GM12864 (cell line): Measurements from ENCODE around the gene TP53I3.

Experiments
- DNase-seq: peaks from one replicate; pipeline ENCODE4 v3.0.0-alpha.2; 2011; ENCODE audit warnings: low read depth
- H3K4me3 ChIP-seq: 2 replicates; pipeline ENCODE4 v1.5.1; 2011; ENCODE audit warnings: mild to moderate bottlenecking, low read depth, low read length, control low read depth
- CTCF ChIP-seq: IDR thresholded peaks from 2 replicates; pipeline ENCODE4 v1.5.1; 2011; ENCODE audit warnings: low read depth, mild to moderate bottlenecking, moderate library complexity, low read length, control low read depth, inconsistent platforms; ENCODE audit errors: missing control alignments

TP53I3 gene

GRCh38 chr2:24088821-24089359 lies 4.3 kb upstream of the TP53I3 start:
- DNase-seq, result no peak
- H3K4me3 ChIP-seq, result no peak overlapping the region
- no peak for TF ChIP-seq CTCF

- DNase-seq, result no peak
- TF ChIP-seq CTCF, result no peak
- no peak overlapping the region for H3K4me3 ChIP-seq
These were observed 2.4 kb upstream of the TP53I3 start for GRCh38 chr2:24087032-24087431.

- no peak for TF ChIP-seq CTCF
- no peak for DNase-seq
- H3K4me3 ChIP-seq, result no peak overlapping the region
These were observed 1.6 kb upstream of the TP53I3 start for GRCh38 chr2:24086241-24086640.

GRCh38 chr2:24085200-24085489 lies 511 bp upstream of the TP53I3 start:
- DNase-seq, result no peak

GRCh38 chr2:24083567-24084385 lies 858 bp downstream of the TP53I3 start:
- peak; percentile 91 for DNase-seq
- TF ChIP-seq CTCF, result no peak

More at GRCh38 chr2:24085200-24085489, 511 bp upstream of the TP53I3 start:
- peak overlapping the region; percentile 65 for H3K4me3 ChIP-seq
- no peak for TF ChIP-seq CTCF

GRCh38 chr2:24082787-24083566 lies 1.7 kb downstream of the TP53I3 start:
- H3K4me3 ChIP-seq, result peak overlapping the region; percentile 65

More at GRCh38 chr2:24083567-24084385, 858 bp downstream of the TP53I3 start:
- H3K4me3 ChIP-seq, result peak overlapping the region; percentile 65

More at GRCh38 chr2:24082787-24083566, 1.7 kb downstream of the TP53I3 start:
- DNase-seq, result no peak
- TF ChIP-seq CTCF, result no peak
